Superior temporal gyrus (tissue), 1 donor: Measurements from ENCODE around the gene HPGDS.
"Not testable (repeated sequence)": the region's sequence is repeated elsewhere in the genome, so short reads cannot be mapped to it uniquely, and the experiment has no call there.

Experiments
- DNase-seq: peaks from one replicate; pipeline ENCODE4 v3.0.0-alpha.2; 2016; ENCODE audit errors: extremely low spot score

HPGDS gene

DNA sequence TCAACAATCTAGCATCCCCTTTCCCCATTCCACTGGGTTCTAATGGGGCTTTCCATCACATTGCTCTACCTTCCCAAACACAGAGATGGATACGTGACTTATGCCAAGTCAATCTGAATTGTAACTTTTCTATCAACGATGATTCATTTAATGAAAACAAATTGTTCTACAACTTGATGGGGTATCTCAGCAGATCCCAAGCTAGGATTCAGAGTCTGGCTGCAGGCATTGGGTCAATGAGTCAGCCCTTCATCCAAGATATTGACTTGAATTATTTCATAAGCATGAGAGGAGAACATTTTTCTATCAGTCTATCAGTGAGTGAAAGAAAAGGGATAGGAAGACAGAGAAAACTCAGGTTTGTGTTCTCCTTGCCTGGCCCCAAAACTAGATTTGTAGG, 15.0 kb upstream of the HPGDS start:
- no peak for DNase-seq

DNA sequence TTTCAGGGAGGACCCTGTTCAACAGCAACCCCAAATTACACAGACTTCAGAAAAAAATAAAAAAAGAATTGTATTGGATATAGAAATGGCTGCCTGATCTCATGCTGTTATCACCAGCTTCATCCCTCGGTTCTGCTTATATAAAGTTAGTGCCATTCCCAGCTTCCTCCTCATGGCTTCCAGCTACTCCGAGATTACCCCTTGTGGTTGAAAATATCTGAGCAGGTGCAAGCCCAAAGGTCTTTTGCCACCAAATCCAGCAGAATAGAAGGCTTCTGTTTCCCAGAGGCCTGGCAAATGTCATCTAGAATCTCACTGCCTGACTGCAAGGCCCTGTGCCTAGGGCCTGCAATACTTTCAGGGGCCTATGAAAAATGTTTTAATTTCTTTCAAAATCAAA, 13.8 kb upstream of the HPGDS start:
- DNase-seq = no peak

DNA sequence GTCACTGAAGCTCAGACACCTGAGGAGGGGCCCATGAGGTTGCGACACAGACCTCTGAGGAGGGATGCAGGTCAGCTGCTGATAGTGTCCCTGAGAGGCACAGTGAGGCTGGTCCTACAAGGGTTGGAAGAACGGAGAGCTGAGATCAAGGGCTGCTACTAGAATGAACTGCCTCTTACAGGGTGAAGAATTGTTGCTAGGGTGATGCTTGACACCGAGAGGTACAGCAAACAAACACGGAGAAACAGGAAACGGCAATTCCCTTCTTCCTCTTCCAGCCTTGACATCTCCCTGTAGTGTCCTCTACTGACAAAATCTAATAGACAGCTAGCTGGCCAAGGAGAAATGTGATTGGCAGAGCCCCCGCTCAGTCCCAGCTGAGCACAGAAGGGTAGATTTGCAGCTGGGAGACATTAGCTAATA, 11.8 kb upstream of the HPGDS start:
- no peak for DNase-seq

- DNase-seq = no peak
Observed at GRCh38 chr4:94352996-94353395, 10.4 kb upstream of the HPGDS start.

DNA sequence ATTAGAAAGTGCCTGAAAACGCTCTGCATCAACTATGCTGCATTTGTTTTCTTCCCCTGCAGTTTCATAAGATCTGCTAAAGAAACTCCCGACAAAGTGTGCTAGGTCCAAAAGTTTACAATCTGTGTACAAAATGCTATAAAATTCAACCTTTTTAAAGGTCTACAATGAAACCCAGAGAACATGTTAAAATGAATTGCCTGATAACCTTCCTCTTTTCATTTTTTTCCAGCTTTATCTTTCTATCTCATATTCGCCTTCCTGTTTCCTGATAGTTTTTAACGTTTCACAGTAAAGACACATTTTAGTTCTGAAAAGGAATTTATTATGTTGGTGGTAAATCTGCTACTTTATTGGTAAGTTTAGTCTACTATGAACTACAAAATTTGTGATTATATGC, 9.5 kb upstream of the HPGDS start:
- DNase-seq = no peak

GRCh38 chr4:94351319-94351718, 8.7 kb upstream of the HPGDS start:
- DNase-seq = no peak

DNA sequence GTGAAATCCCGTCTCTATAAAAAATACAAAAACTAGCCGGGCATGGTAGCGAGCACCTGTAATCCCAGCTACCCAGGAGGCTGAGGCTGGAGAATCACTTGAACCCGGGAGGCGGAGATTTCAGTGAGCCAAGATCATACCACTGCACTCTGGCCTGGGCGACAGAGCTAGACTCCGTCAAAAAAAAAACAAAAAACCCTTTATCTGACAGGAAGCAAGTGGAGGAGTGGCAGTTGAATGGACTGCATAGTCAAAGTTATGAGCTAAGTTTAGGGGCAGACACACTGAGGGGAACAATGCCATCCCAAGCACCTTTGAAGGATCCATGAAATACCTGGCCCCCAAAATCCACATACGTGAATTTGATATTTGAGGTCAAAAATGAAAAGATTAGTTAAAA, 7.5 kb upstream of the HPGDS start:
- no peak for DNase-seq

GRCh38 chr4:94349193-94349592, 6.6 kb upstream of the HPGDS start:
- no peak for DNase-seq

- DNase-seq = no peak
Observed at GRCh38 chr4:94348666-94349065, 6.0 kb upstream of the HPGDS start.

DNA sequence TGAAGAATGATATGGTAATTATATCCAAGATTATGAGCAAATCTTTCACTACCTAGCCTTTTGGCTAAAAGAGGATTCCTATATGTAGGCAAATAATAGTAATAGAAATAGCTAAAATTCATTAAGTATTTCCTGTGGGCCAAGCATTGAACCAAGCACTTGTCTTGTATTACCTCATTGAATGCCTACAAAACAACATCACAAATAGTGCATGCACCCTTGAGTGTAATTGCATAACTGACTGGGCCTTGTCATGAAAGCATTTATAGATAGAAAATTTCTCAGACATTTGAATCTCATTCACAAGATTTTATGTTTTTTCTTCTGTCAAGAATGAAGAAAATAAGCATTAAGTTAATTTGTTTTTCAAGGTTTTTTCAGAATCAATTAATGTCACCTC, 3.9 kb upstream of the HPGDS start:
- no peak for DNase-seq

GRCh38 chr4:94345969-94346368, 3.3 kb upstream of the HPGDS start:
- no peak for DNase-seq

DNA sequence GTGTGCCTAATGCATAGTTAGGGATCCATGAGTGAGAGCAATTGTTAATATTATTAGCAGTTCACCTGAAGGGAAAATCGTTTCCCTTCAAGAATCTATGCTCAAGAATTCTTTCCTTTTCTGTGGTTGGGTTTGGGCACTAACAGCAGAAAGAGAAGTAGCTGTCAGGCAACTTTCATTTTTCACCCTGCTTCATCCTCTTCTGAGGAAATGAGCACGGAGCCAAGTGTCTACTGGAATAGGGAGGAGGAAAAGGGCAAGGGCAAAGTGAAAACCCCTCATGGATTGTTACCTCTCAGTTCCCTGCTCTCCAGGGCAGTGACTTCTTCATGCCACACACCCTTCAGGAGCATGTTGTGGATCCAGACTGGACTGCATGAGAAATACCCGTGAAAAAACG, 2.6 kb upstream of the HPGDS start:
- no peak for DNase-seq

DNA sequence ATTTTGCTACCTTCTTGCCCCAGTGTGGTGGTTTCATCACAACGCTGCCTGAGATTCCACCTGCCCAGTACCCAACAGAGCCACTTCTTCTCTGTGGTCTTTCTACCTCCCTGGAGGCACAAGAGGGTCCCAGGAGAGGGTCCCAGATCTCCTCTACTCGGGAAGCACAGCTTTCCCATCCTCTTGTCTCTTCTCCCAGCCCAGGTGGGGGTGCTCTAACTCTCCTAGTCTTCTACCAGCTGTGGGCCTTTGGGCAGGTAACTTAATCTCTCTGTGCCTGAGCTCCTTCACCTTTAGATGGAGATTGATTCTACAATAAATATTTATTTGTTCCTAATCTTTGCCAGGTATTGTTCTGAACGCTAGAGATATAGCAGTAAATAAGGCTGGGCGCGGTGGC, 1.8 kb upstream of the HPGDS start:
- no peak for DNase-seq

DNA sequence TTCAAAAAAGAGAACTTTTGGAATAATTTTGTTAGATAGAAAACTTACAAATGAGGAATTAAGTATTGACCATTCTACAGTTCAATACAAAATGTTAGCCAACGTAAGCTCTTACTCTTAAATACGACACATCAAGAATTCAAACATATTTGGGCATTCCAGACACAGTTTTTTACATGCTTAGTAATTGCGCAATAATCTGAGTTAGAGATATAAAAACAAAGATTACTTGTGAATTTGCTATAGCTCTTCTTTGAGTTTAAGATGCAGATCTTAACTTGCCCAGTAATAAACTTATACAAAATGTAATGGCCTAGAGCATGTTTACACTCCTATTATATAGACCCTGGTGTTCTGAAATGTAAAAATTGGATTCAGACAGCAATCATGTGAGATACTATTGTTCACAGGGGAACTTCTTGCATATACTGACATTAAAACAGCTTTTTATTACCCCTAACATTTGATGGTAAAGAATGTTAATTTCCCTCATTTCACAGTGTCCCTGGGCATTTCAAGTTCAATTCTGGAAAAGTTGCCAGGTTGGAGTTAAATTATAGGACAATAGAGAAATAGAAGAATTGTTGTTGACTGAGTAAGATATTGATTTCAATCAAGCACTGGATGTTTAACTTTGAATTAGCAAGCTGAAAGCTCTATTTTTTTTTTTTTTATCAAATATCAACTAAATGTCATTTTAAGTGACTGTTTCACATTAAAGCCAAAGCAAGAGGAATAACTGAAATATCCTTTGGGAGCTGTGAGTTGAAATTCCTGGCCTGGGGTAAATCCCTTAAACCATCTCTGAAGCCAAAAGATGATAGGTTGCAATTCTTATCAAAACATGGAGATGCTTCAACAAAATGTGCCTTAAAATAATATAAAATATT, 910 bp downstream of the HPGDS start:
- DNase-seq = no peak

DNA sequence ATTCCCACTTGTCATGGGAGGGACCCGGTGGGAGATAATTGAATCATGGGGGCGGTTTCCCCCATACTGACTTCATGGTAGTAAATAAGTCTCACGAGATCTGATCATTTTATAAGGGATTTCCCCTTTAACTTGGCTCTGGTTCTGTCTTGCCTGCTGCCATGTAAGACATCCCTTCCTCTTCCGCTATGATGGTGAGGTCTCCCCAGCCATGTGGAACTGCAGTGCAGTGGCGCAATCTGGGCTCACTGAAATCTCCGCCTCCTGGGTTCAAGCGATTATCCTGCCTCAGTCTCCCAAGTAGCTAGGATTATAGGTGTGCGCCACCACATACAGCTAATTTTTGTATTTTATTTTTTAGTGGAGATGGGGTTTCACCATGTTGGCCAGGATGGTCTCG, 2.9 kb downstream of the HPGDS start:
- DNase-seq = no peak

DNA sequence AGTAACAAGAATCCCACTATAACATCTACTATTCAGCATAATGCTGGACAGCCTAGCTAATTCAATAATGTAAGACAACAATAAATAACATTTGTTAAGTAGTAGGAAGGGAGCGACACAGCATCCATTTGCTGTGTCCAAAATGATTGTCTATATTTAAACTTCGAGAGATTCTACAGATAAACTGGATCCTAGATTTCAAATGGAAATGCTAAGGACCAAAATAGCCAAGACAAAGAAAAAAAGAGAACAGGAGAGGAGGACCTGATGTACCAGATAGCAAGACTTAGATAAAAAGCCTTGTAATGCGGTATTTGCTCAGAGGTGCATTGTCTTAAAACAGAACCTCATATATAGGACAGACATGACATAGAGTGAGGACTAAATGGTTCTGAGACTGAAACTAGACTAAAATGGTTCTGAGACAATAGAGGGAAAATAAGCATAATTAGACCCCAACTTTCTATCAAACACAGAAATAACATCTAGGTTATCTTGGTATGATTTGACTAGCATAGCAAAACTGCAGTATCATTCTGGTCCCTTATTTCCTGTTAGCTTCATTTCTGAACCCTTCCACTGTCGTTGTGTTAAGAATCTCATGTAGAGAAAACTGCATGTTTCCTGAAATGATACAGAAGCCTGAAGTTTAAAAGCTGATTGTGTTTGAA, 3.8 kb downstream of the HPGDS start:
- no peak for DNase-seq

GRCh38 chr4:94336791-94337190, 5.8 kb downstream of the HPGDS start:
- DNase-seq = not testable (repeated sequence)

DNA sequence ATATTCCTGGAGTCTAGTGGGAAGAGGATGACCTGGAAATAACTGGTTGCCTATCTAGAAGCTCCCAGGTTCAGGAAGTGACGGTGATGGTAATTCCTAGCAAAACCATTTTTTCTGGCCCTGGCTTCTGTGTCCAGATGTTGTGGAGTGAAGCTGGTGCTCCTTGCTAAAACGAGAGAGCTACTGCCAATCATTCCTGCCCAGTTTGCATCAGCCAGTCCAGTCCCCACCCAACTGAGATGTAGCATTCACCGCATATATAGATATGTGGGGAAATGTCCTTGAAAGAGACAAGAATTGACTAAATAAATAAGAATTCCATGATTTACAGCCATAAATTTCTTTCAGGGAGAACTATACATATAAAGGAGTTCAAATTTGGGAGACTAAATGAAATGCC, 6.3 kb downstream of the HPGDS start:
- DNase-seq = no peak

GRCh38 chr4:94334962-94335361, 7.7 kb downstream of the HPGDS start:
- DNase-seq = no peak

- DNase-seq = no peak
Observed at GRCh38 chr4:94334476-94334875, 8.2 kb downstream of the HPGDS start.

DNA sequence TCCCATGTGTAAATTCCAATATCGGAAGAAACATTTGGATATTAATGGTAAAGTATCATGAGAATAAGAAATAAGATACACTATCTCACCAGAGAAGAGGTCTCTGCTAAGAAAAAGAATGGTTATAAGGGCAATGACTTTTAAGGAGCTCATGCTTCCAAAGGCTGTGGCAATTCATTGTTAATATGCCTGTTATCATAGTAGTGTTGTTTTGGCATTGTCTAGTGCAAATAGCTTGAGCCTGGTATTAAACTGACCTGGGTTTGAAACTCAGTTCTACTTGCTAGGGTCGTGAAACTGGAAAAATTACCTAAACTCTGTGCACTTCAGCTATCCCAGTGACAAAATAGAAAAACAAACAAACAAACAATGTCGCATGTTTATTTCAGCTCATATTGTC, 8.8 kb downstream of the HPGDS start:
- DNase-seq = no peak

DNA sequence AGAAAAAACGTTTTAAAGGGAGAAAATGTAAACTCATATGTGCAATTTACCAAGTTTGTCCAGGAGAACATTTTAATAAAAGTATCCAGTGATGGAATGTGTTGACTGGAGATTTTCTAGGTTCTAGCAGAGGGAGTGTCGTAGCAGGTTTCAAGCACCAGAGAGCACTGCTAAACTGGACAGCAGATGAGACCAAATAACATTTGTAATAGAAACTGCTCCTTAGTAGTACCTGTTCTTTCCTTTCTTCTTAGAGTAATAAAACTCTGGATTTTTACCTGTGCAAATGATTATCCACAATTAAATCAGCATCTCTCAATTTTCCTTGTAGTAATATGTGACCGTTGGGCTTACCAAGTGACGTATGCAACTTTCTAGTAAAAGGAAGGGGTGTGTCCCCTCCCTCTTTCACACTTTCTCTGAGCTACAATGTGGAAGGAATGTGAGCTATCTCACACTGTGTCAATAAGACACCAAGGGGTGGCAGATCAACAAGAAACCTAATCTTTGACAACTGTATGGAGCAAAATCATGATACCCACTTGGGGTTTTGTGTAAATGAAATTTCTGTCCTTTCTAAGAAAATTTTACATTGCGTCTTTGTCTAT, 9.5 kb downstream of the HPGDS start:
- DNase-seq = no peak

DNA sequence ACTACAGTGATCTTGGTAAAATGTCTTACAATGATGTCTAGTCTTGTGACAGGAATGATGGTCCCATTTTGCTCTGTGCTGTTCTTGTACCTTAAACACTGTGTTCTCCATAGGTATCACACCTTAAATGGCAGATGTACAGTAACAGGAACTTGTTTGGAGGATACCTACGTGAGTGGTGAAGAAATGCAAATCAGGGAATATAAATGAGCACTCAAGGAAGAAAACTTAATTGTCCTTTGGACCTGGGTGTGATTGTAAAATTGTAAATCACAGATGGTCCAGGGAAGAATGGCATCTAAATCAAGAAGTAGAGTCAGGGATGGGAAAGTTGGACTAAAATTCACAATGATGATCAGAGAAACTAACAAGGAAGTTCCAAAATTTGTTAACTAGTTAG, 12.7 kb downstream of the HPGDS start:
- no peak for DNase-seq
